Endothelial cell of umbilical vein (primary cell): ENCODE measurements around the gene FSTL4. TPM values are rescaled to one million over a fixed set of nuclear protein-coding genes. Genes with fewer than 3 reads are reported as not detected.

ENCODE experiments used
- BruUV-seq: library from RNA; stranded (reverse); fragments of 400-500 nt; replicated peaks from 2 replicates; lab custom pipeline; 2021; lab: Mats Ljungman, UMichigan
- CTCF ChIA-PET: fragments of 300-600, 350-600 bp; sonication (Branson Sonifier 250); formaldehyde crosslinking; loops from one replicate; lab custom pipeline; 2021; ENCODE audit warnings: antibody characterized with exemption, inconsistent platforms; lab: Charles Lee
- POLR2A ChIA-PET: fragments of 300-600, 350-600 bp; sonication (Branson Sonifier 250); formaldehyde crosslinking; loops from one replicate; lab custom pipeline; 2021; ENCODE audit warnings: antibody characterized with exemption, inconsistent platforms; lab: Charles Lee
- DNase-seq: peaks from one replicate; pipeline ENCODE4 v3.0.0-alpha.2; 2011; ENCODE audit warnings: low read depth, low spot score
- FAIRE-seq: peaks from 2 replicates; lab custom pipeline; 2011; peaks lifted over from hg19 to GRCh38; lab: Jason Lieb, UNC
- H2AFZ ChIP-seq: 2 replicates; pipeline ENCODE4 v1.6.0; 2012; ENCODE audit warnings: low read depth, low read length, control low read depth, inconsistent platforms
- H3K27ac ChIP-seq: 2 replicates; pipeline ENCODE4 v1.5.1; 2011; ENCODE audit warnings: low read depth, mild to moderate bottlenecking, control low read depth, low read length, moderate library complexity; ENCODE audit not compliant: insufficient read depth
- H3K27me3 ChIP-seq, 2 experiments: 2 replicates each; pipeline versions ENCODE4 v1.6.0 to v1.6.1; 2011; ENCODE audit warnings: low read length in 2 of 2, mixed read lengths in 1 of 2; ENCODE audit not compliant: control insufficient read depth in 2 of 2, insufficient read depth in 2 of 2
- H3K36me3 ChIP-seq, 2 experiments: 2 replicates in 1 of 2; 3 replicates in 1 of 2; pipeline ENCODE4 v1.5.1; 2011; ENCODE audit warnings: low read length in 2 of 2, mild to moderate bottlenecking in 1 of 2, moderate library complexity in 1 of 2; ENCODE audit not compliant: control insufficient read depth in 2 of 2, insufficient read depth in 2 of 2; ENCODE audit errors: extremely low read depth in 1 of 2
- H3K4me1 ChIP-seq: 3 replicates; pipeline ENCODE4 v1.5.1; 2011; ENCODE audit warnings: mild to moderate bottlenecking, low read length; ENCODE audit not compliant: control insufficient read depth, insufficient read depth; ENCODE audit errors: extremely low read depth
- H3K4me2 ChIP-seq: 2 replicates; pipeline ENCODE4 v1.6.1; 2011; ENCODE audit warnings: low read length, control low read depth, mixed read lengths; ENCODE audit not compliant: insufficient read depth
- H3K4me3 ChIP-seq, 3 experiments: fragments of 200-600 bp in 1 of 3; sonication (generic), shearing (Covaris generic) in 1 of 3; replicated peaks in 1 of 3; 2 replicates each; pipeline ENCODE4 v1.5.1; 2011 to 2016; ENCODE audit warnings: control low read depth in 3 of 3, low read length in 3 of 3, mild to moderate bottlenecking in 2 of 3, inconsistent platforms in 1 of 3, low read depth in 1 of 3, moderate library complexity in 1 of 3; ENCODE audit not compliant: insufficient read depth in 1 of 3
- H3K79me2 ChIP-seq: 2 replicates; pipeline ENCODE4 v1.6.0; 2012; ENCODE audit warnings: low read length, inconsistent platforms; ENCODE audit not compliant: control insufficient read depth, insufficient read depth
- H3K9ac ChIP-seq: replicated peaks from 2 replicates; pipeline ENCODE3; 2011; ENCODE audit warnings: low read length, control low read depth; ENCODE audit not compliant: insufficient read depth; ENCODE audit errors: extremely low read depth
- H3K9me1 ChIP-seq: replicated peaks from 3 replicates; pipeline ENCODE4 v1.6.0; 2011; ENCODE audit warnings: mild to moderate bottlenecking, low read length; ENCODE audit not compliant: control insufficient read depth, insufficient read depth; ENCODE audit errors: extremely low read depth
- H3K9me3 ChIP-seq: replicated peaks from 2 replicates; pipeline ENCODE4 v1.5.1; 2012; ENCODE audit warnings: low read length, inconsistent platforms; ENCODE audit not compliant: control insufficient read depth, insufficient read depth
- H4K20me1 ChIP-seq: replicated peaks from 2 replicates; pipeline ENCODE3; 2011; ENCODE audit warnings: mild to moderate bottlenecking, low read length; ENCODE audit not compliant: control insufficient read depth, insufficient read depth; ENCODE audit errors: extremely low read depth
- EZH2 ChIP-seq: IDR thresholded peaks from 2 replicates; pipeline ENCODE4 v1.6.1; 2012; ENCODE audit warnings: borderline replicate concordance, low read depth, mild to moderate bottlenecking, moderate library complexity, low read length, inconsistent platforms; ENCODE audit not compliant: severe bottlenecking
- FOS ChIP-seq: IDR thresholded peaks from 2 replicates; pipeline ENCODE4 v1.6.1; 2011; ENCODE audit warnings: mild to moderate bottlenecking, low read length, moderate library complexity, borderline replicate concordance; ENCODE audit not compliant: insufficient read depth
- GATA2 ChIP-seq: IDR thresholded peaks from 2 replicates; pipeline ENCODE4 v1.7.0; 2011; ENCODE audit warnings: low read depth, mild to moderate bottlenecking, moderate library complexity, mixed read lengths, low read length; ENCODE audit not compliant: insufficient read length, insufficient read depth
- JUN ChIP-seq: IDR thresholded peaks from 2 replicates; pipeline ENCODE4 v1.6.1; 2011; ENCODE audit warnings: borderline replicate concordance, low read depth; ENCODE audit not compliant: insufficient read length, insufficient read depth
- MYC ChIP-seq: IDR thresholded peaks from one replicate; pipeline ENCODE4 v1.6.1; 2011; ENCODE audit warnings: mild to moderate bottlenecking, low read depth, low read length
- POLR2A ChIP-seq: IDR thresholded peaks from 2 replicates; pipeline ENCODE4 v1.6.1; 2012; ENCODE audit warnings: low read depth, mild to moderate bottlenecking, control low read depth, low read length
- POLR2AphosphoS5 ChIP-seq: IDR thresholded peaks from 2 replicates; pipeline ENCODE4 v1.6.1; 2012; ENCODE audit warnings: low read depth, mild to moderate bottlenecking, control low read depth, low read length, moderate library complexity; ENCODE audit not compliant: insufficient read depth
- dilution Hi-C: fragments of 300-500 bp; cut with MboI; formaldehyde crosslinking; loops from one replicate; pipeline ENCODE4 v1.15.0; 2019; ENCODE audit warnings: low sequenced_read_pairs; ENCODE audit not compliant: extremely low pct_ligation_motif_present
- intact Hi-C: fragments of 100-400 bp; cut with micrococcal nuclease; formaldehyde crosslinking; loops from one replicate; pipeline ENCODE4 v1.10.0; 2022
- polyA plus RNA-seq, 4 experiments: library from polyadenylated mRNA; depleted of rRNA in 3 of 4; stranded (reverse) in 3 of 4; unstranded in 1 of 4; fragments of >200 nt; gene quantifications; 2 replicates each; pipeline versions ENCODE4 v1.2.1 to v1.2.3, GENCODE V29; 2011 to 2012; ENCODE audit warnings: missing spikeins in 1 of 4
- total RNA-seq: library from RNA; stranded (reverse); gene quantifications from 2 replicates; pipeline ENCODE4 v1.2.3, GENCODE V29; 2021
- TF ChIP-seq, protein P1 (sequence below): IDR thresholded peaks from 2 replicates; pipeline ENCODE4 v1.6.1; 2011; ENCODE audit not compliant: insufficient read depth, insufficient read length
- TF ChIP-seq, protein P2 (sequence below), 2 donors: IDR thresholded peaks; 1 replicate in 1 of 2; 2 replicates in 1 of 2; pipeline ENCODE4 v1.5.1; 2011; ENCODE audit warnings: low read length in 2 of 2, mild to moderate bottlenecking in 2 of 2, moderate library complexity in 2 of 2, control low read depth in 1 of 2, inconsistent platforms in 1 of 2, low read depth in 1 of 2; ENCODE audit not compliant: insufficient read depth in 1 of 2; ENCODE audit errors: extremely low read depth in 1 of 2

The FSTL4 gene
- total and polyA plus RNA-seq, 2 donors (not counting 3 experiments of a cell fraction or from before 2014, with no cell fraction given) = 0.18 TPM; not detected in 1

DNA sequence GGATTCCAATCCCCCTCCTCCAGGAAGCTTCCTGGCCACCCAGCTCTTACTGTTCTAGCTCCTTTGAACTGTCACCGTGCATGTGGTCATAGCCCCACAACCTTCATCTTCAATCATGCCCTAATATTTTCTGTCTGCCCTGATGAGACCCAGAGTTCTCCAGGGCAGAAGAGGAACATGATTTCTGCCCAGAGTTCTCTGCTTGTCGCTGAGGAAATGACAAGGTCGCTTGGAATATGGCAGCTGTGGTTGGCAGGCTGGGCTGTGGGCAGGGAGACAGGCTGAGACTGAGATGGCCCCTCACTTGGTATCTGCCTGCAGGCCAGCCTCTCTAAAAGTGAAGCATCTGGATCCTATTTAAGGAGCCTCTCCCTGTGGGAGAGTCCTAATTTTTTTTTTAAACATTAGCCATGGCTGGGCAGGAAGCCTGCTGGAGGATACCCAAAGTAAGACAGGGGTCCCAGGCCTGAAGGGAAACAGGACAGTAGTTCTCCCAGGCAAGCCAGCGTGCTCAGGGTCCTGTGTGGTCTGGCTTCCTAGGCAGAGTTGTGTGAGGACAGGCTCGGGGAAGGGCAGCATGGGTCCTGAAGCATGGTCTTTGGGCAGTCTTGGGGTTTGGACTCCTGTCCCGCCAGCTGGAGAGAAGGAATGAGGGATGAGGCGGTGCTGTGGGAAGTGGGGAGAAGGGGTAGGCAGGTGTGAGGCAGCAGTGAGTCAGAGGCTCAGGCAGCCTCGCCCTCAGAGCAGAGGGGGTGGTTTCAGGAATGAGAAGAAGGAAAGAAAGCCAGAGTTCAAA lies 242.1 kb downstream of the FSTL4 start:
- Histone ChIP-seq H4K20me1 (no peaks in the 10 kb centered on the region), H3K9me3 (no peaks in the 10 kb centered on the region), H3K9ac (no peak overlapping the region), H3K36me3 (no peaks in the 10 kb centered on the region), H3K4me1 (no peaks in the 10 kb centered on the region), H2AFZ (no peak overlapping the region), H3K4me3 (no peak overlapping the region), H3K27ac (no peak overlapping the region), H3K9me1 (no peaks in the 10 kb centered on the region), H3K79me2 (no peaks in the 10 kb centered on the region), H3K4me2 (no peak overlapping the region), H3K27me3 (no peaks in the 10 kb centered on the region)
- CTCF ChIA-PET = no interaction called here
- intact Hi-C loops (no loop called here), dilution Hi-C loops (no loop called here)
- POLR2A ChIA-PET = no interaction called here
- no peak for FAIRE-seq
- BruUV-seq = no TSS peak
- no peak for DNase-seq
- TF ChIP-seq GATA2 = no peak
- TF ChIP-seq EZH2 = no peak
- TF ChIP-seq, protein P1, sequence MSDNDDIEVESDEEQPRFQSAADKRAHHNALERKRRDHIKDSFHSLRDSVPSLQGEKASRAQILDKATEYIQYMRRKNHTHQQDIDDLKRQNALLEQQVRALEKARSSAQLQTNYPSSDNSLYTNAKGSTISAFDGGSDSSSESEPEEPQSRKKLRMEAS = no peak
- no peak for TF ChIP-seq FOS
- TF ChIP-seq, protein P2, sequence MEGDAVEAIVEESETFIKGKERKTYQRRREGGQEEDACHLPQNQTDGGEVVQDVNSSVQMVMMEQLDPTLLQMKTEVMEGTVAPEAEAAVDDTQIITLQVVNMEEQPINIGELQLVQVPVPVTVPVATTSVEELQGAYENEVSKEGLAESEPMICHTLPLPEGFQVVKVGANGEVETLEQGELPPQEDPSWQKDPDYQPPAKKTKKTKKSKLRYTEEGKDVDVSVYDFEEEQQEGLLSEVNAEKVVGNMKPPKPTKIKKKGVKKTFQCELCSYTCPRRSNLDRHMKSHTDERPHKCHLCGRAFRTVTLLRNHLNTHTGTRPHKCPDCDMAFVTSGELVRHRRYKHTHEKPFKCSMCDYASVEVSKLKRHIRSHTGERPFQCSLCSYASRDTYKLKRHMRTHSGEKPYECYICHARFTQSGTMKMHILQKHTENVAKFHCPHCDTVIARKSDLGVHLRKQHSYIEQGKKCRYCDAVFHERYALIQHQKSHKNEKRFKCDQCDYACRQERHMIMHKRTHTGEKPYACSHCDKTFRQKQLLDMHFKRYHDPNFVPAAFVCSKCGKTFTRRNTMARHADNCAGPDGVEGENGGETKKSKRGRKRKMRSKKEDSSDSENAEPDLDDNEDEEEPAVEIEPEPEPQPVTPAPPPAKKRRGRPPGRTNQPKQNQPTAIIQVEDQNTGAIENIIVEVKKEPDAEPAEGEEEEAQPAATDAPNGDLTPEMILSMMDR (IDR thresholded peaks at IDR 0.05; ENCODE audit: extremely low read depth in 1 of 2, insufficient read depth in 1 of 2, low read depth in 1 of 2, low read length in 2 of 2) = no peak
- TF ChIP-seq POLR2AphosphoS5 = no peak
- no peak for TF ChIP-seq POLR2A
- no peak for TF ChIP-seq MYC
- TF ChIP-seq JUN = no peak
